ENCODE data around the gene FIBP.

The FIBP gene

GRCh38 chr11:65849771-65850216, 38.5 kb downstream of the FIBP start:
- no peak for DNase-seq

DNA sequence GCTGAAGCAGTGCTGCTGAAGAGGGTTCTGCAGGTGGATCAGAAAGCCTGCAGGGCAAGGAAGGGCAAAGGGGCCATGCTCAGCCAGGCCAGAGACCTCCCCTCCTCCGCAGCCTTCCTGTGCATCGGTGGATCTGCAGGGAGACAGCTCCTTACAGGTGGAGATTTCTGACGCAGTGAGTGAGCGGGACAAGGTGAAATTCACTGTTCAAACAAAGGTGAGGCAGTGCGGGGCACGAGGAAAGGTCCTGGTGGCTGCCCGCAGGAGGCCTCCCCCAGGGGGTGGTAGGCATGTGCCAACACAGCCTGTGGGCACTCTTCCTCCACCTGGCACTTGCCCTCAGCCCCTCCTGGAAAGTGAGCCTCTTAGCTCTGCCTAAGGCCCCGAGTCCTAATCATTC, 38.9 kb downstream of the FIBP start:
- no peak for DNase-seq

DNA sequence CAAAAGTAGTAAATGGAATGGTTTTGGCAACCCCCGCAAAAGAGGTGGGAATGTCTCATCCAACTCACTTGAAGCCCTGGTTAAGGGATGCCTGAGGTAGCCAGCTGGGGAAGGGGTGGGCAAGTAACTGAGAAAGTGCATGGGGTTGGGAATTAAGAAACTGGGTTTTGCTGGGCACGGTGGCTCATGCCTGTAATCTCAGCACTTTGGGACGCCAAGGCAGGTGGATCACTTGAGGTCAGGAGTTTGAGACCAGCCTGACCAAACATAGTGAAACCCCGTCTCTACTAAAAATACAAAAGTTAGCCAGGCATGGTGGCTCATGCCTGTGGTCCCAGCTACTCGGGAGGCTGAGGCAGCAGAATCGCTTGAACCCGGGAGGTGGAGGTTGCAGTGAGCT, 39.6 kb downstream of the FIBP start:
- peak in 1 of 56 donors; percentile 20 for DNase-seq

- DNase-seq = no peak
Measured at GRCh38 chr11:65847746-65848145, 40.5 kb downstream of the FIBP start.

DNA sequence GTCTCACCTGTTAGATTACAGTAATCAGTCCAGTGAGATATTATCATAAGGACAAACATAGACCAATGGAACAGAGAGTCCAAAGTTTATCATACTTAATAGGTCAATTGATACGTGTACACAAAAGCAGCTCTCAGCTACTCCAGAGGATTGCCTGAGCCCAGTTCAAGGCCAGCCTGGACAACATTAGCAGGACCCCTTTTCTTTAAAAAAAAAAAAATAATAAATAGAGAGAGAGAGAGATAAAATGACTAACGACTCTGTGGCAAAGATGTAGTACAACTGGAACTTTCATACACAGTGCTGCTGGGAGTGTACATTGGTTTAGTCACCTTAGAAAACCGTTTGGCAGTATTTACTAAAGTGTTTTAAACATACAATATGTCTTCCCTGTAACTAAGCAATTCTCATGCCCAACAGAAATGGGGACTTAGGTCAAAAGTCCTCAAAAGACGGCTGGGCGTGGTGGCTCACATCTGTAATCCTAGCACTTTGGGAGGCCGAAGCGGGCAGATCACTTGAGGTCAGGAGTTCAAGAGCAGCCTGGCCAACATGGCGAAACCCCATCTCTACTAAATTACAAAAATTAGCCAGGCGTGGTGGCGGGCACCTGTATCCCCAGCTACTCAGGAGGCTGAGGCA, 43.9 kb downstream of the FIBP start:
- no peak for DNase-seq

GRCh38 chr11:65843811-65844210, 44.5 kb downstream of the FIBP start:
- no peak for DNase-seq

GRCh38 chr11:65842144-65842543, 46.1 kb downstream of the FIBP start:
- DNase-seq = no peak

GRCh38 chr11:65834202-65834601, 54.1 kb downstream of the FIBP start:
- DNase-seq = no peak
